GM19463 (cell line): ENCODE results near the gene ABCB10.
"Not testable (repeated sequence)": the region's sequence is repeated elsewhere in the genome, so short reads cannot be mapped to it uniquely, and the experiment has no call there.

Experiments used
- ATAC-seq: cut with Tn5 transposase; IDR thresholded peaks from one replicate; pipeline ENCODE4 v1.9.1; 2021; ENCODE audit warnings: mild to moderate bottlenecking, moderate library complexity; ENCODE audit not compliant: unreplicated experiment

Gene ABCB10

DNA sequence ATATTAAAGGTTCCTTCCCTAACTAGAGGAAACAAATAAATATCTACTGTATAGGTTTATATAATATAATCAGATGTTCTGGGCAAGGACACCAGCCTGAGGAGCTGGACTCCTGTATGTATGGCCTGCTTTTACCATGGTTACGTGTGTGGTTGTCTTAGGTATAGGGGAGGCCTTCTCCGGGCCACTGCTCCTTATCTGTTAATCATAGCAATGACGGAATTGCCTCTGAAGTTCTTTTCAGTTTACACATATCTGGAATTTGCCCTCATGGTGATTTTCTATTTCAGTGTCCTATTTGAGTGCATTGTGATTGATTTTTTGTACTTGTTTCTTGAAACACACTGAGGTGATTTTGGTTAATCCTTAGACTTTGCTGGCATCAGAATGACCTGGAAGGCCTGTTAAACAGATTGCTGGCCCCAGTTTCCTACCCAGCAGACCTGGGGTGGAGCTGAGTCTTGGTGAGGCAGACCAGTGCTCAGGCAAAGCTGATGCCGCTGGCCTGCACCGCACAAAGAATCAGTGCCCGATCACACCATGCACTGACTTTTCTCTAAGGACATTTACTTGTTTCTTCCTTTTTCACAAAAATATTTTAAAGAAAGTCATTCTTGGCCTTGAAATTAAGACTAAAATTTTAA lies 18.5 kb downstream of the ABCB10 start:
- ATAC-seq, result no peak

DNA sequence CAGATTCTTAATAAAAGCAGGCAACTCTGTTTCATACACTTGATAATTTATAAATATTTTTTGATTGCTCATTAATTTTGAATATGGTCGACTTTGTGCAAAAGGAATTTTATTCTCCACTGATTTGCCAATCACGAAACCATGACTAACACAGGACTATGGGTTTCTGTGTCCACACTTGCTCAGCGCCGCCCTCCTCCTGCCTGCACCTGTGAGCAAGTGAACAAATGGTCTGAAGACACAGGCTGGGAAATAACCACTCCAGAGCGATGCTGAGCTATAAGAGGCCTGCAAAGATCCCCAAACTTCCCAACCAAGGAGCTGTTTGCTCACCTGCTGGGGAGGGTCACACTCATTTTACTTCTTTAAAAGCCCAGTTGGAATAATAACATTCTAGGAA lies 19.6 kb downstream of the ABCB10 start:
- ATAC-seq, result no peak

DNA sequence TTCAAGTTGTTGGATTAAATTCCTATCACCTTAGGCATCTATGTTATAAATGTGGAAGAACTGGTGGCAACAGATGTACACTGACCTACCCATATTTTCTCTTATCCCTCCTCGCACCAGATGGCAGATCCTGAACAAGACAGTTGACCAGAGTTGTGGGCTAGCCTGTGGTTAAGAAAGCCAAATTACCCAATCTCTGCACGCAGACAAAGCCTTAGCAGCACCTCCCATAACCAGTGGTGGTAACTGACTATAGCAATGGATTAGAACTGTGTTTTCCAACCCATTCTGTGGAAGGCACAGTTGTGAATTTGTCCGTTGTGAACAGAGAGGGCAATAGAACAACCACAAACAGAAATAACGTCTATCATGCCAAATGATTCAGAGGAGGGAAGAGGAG lies 20.6 kb downstream of the ABCB10 start:
- no peak for ATAC-seq

DNA sequence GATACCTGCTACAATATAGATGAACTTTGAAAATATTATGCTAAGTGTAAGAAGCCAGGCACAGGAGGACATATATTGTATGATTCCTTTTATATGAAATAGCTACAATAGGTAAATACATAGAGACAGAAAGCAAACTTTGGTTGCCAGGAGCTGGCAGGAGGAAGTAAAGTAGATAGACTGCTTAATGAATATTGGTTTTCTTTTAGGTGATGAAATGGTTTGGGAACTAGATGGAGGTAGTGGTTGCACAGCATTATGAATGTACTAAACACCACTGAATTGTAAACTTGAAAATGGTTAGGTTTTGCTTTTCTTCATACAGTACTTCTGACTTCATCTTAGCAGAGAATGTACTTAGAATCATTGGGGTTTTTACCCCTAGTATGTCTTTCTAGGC lies 21.5 kb downstream of the ABCB10 start:
- no peak for ATAC-seq

DNA sequence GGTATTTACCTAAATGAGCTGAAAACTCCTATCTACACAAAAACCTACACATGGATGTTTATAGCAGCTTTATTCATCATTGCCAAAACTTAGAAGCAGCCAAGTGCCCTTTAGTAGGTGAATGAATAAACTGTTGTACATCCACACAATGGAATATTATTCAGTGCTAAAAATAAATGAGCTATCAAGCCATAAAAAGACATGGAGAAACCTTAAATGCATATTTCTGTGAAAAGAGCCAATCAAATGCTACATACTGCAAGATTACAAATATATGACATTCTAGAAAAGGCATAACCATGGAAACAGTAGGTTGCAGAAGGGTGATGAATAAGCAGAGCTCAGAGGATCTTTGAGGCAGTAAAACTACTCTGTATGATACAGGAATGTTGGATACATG lies 23.3 kb downstream of the ABCB10 start:
- no peak for ATAC-seq

DNA sequence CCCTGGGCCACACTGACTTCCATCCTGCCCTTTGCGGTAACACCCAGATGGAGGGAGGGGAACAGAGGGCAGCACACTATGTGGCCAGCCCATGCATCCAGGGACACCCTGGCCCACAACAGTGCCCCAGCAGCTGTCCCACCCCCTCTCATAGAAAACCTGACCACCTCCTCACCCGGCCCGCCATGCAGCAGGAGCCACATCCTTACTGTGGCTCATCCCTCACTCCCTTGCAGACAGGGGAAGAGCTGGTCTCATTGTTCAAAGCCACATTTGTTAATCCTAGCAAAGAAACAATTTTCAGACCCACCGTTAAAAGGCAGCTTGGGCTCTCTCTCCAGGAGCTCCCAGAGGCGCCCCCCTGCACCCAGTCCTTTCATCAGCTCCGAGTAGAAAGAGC lies 27.2 kb downstream of the ABCB10 start:
- no peak for ATAC-seq

DNA sequence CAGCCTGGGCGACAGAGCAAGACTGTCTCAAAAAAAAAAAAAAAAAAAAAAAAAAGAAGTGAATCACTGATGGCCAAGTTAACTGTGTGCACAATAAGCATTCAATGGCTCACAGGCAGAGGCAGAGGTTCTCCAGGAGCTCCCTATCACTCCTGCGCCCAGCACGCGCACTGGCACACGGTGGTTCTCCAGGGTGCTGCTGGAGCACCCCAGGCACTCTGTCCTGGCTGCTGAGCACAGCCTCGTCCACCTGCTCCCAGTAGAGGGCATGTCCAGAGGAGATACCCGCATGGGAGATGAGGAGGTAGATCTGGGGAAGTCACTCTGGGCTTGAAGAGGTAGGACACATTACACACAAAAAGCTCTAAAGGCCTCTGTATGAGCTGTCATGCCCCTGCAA lies 28.9 kb downstream of the ABCB10 start:
- ATAC-seq, result no peak

DNA sequence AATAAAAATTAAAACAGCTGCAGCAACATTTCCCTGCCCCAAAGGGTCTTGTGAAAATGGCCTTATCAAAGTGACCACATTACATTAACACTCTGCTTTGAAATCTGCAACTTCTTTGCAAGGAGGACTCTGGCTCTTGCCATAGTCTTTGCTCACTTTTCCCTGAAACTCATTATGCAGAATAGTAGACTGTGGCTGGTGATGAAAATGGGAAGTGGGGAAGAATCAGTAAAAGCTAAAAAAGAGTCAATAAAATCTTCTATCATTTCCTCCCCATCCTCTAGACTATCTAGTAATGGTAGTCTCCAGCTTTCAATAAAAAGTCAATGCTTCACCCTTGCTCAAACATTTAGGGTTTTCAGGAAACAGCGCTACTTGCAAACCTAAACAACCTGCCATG lies 31.8 kb downstream of the ABCB10 start:
- ATAC-seq, result no peak

DNA sequence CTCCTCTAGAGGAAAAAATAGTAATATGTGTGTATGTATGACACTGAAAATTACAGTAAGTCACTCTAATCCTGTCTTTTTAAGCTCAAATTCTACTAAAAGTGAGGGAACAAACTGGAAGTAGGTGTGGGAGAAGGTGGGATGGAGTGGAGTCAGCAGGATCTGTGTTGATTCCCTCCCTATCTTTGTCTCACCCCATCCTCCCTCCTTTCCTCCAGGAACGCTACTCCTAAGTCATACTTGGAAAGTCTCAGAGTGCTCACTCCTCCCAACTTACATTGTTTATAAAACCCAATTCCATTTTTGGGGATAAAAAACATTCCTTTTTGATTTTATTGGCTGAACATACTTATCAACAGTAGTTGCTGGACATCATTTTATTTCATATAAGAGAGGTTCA lies 35.5 kb downstream of the ABCB10 start:
- ATAC-seq, result no peak

DNA sequence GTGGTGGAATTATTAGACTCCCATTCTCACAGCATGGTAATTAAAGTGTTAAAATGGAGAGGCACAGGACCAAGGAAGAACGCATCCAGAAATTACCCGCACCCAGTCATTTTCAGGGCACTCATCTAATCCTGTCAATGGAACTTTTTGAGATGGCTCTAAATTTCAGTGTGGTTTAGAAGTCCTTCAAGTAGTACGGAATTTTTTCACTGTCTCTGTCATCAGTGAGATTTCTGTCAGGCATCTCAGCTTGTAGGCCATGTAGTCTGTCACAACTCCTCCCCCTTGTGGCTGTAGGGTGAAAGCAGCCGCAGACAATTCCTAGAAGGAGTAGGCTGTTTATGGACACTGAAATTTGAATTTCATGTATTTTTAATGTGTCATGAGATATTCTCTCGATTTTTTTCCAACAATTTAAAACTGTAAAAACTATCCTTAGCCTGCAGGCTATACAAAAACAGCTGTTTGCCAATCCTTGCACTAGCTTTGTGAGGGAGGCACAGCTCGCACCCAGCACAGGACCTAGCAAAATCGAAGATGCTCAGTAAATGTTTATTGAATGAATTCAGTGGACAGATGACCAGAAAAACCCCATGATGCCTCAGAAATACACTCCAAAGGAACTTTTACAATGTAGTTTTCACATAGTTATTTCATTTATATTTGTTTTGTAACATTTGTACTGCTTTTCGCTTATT lies 43.8 kb downstream of the ABCB10 start:
- ATAC-seq, result peak; percentile 41

DNA sequence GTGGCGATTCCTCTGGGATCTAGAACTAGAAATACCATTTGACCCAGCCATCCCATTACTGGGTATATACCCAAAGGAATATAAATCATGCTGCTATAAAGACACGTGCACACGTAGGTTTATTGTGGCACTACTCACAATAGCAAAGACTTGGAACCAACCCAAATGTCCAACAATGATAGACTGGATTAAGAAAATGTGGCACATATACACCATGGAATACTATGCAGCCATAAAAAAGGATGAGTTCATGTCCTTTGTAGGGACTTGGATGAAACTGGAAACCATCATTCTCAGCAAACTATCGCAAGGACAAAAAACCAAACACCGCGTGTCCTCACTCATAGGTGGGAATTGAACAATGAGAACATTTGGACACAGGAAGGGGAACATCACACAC lies 46.9 kb downstream of the ABCB10 start:
- ATAC-seq, result not testable (repeated sequence)

DNA sequence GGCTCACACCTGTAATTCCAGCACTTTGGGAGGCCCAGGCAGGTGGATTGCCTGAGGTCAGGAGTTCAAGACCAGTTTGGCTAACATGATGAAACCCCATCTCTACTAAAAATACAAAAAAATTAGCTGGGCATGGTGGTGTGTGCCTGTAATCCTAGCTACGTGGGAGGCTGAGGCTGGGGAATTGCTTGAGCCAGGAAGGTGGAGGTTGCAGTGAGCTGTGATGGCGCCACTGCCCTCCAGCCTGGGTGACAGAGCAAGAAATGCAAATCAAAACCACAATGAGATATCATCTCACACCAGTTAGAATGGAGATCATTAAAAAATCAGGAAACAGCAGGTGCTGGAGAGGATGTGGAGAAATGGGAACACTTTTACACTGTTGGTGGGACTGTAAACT lies 47.3 kb downstream of the ABCB10 start:
- ATAC-seq, result not testable (repeated sequence)

DNA sequence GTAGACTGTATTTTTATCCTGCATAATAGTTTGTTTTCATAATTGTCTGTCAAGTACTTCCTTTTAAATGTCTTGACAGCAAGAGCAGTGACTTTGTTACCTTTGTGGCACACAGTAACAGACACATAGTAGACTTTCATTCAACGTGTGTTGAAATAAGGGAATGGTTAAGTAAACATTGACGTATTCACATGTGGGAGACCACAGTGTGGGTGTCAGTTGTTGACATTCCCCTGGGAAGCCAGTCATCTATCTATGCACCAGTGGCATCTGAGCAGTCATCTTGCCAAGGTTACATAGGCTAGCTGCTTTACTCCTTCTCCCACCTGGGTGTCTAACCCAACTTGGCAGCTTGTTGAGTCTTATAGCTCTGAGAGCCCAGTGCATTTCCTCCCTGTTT lies 48.9 kb downstream of the ABCB10 start:
- ATAC-seq, result no peak

DNA sequence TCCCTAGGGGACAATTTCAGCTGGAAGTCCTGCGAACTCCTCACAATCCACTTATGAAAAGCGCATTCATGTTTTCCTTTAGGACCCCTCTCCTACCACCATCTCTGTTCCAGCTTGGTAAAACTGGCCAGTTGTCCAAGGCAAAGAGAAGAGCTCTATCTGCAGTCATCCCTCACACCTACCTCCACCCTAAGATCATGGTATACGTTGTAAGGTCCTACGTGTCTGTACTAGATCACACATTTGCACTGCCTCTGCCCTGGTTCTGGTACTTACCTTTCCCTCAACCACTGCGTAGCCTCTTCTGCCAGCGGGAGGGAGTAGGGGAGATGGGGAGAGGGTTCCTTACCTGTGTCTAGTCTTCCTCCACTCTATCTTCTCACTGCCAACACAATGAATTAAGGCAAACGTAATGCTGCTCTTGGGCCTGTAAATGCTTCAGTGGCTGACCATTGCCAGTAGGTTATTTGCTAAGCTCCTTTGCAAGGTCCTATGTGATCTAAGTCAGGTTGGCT lies 49.6 kb downstream of the ABCB10 start:
- ATAC-seq, result no peak

DNA sequence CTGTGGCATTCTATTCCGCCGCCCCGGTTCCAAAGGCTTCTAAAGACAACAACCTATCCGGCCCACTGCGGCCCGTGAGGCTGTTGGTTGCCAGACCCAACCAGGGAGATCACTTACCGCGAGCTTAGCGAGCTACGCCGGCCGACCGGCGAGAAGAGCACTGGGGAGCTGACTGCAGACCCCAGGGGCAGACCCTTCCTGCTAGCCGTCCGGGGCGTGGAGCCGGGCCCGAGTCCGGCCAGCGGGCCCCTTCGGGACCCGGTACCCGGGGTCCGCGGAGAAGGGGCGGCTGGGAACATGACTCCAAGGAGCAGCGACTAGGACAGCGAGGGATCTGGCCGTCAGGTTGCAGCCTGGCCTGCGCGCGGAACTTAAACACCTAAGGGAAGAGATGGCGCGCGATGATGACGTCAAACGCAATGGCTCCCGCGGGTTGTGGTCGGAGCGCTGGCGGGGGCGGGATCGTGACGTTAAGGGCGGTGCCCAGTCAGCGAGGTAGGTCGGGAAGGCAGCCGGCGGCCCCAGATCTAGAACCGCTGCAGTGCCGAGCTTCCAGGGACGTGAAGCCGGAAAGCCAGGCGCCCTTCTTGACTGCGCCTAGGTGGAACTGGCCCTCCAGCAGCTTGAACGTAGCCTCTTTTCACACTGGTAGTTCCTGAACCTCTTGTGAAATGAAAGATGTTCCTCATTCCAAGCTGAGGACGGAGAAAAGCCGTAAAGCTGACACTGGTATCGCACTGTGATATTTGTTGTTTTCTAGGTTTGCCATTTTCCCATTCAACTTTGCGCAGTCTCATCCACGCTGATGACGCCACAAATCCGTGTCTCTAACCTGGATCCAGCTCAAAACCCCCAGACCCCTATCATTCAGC lies 50.3 kb downstream of the ABCB10 start, which contains the start of gene NUP133:
Gene NUP133, minus strand, starts transcription at position 391 of the 872 bp plus-strand sequence. Its CDS starts 92 bp downstream, at position 299.
- peak; percentile 96 for ATAC-seq

DNA sequence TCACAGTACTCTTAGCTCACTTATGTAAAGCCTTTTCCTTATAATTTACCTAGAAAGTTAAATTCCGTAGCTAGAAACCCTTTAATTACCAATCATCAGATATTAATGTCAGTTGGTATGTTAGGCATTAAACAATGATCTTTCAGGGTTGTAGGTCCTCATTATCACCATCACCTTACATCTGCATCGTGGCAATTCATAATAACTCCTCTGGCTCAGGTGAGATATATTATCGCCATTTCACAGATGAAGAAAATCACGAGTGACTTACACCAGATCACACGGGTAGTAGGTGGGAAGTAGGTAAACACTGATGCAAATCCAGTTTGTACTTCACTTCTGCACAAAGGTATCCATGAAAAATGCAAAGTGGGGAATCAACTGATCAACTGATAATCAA lies 51.0 kb downstream of the ABCB10 start:
- no peak for ATAC-seq

DNA sequence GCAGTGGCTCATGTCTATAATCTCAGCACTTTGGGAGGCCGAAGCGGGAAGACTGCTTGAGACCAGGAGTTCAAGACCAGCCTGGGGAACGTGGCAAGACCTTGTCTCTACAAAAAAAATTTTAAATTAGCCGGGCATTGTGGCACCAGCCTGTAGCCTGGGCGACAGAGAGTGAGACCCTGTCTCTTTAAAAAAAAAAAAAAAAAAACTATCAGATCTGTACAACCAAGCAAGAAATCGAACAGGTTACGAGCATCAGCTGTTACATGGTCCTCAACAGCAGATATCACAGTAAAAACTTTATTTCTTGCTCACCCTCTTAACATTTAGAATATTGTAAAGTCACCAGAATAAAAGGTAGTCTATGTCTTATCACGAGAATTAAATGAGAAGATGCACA lies 51.9 kb downstream of the ABCB10 start:
- no peak for ATAC-seq

DNA sequence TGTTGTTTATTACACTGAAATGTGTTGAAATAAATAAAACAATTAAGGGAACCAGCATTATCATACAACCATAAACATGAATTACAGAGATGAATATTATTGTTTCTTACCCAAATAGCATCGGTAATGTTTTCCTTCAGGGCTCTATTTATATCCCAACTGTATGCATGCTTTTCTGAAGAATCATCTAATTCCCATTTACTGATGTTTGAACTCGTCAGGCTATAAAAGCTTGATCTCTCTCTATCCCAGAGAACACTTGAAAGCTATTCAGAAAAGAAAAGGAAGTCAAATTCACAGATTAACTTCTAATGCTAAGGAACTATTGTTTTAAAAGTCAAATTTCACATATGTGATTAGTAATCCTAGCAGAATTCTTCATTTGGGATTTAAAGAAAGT lies 62.7 kb downstream of the ABCB10 start:
- no peak for ATAC-seq

DNA sequence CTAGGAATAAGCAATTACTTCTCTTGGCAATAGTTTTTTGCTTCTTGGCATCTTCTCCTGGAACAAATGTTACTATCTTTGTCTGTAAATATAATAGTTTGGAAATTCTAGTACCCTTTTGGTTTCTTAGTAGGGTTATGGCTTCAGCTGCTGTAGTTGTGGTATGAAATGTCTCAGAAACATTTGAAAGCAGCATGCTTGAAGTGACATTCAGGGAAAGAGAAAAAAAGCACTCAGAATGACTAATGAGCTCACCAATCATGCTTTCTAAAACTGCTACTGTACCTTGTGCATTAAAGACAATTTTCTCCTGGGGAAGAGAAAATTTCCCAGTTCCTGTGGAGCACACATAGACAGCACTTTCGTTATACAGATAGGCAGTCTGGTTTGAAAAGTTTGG lies 71.3 kb downstream of the ABCB10 start:
- no peak for ATAC-seq

DNA sequence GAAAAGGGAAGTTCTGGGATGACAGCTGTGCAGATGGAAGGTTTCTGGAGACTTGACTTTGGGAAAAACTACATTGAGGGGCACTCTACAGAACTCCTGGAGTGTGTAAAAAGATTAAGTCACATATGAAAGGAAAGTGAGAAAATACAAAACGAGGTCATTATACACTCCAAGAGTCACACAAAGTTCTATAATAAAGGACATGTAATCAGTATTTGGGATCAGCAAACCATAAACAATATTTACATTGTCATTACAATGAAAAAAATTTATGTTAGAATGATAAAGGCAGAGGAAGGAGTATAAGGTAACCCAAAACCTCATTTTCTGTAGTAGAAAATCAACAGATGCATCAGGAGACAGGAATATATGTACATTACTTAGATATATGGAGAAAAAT lies 73.2 kb downstream of the ABCB10 start:
- ATAC-seq, result no peak

DNA sequence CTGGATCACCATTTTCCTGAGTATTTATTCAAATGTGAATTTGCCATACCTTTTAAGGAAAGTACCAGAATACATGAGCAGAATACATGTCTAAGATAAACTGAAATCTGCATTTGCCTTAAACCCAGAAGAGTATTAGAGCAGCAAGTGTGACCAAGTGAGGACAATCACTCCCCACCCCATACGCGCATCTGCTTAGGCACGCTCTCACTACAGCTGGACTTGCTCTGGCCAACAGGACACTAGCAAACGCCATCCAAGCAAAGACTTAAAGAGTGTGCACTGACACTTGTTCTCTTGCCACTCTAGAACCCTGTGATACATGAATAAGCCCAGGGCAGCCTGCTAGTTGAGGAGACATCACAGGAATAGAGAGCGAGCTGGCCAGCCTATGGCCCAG lies 76.0 kb downstream of the ABCB10 start:
- ATAC-seq, result no peak

DNA sequence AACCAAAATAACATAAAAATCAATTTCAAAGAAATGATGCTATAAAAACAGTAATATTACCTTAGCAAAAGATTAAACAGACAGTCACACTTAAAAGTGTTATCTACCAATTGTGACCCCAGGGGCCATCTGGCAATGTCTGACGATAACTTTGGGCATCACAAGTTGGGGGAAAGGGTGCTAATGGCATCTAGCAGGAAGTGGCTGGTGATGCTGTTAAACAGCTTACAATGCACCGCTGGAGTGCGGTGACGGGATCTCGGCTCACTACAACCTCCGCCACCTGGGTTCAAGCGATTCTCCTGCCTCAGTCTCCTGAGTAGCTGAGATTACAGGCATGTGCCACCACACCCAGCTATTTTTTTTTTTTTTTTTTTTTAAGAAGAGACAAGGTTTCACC lies 78.0 kb downstream of the ABCB10 start:
- no peak for ATAC-seq
